ENCODE data around the gene WWC1.
"Not testable (repeated sequence)": the region's sequence is repeated elsewhere in the genome, so short reads cannot be mapped to it uniquely, and the experiment has no call there.

WWC1 gene

GRCh38 chr5:168286863-168287262, 4.6 kb upstream of the WWC1 start:
- DNase-seq = not testable (repeated sequence)

GRCh38 chr5:168287362-168287761, 4.1 kb upstream of the WWC1 start:
- no peak for DNase-seq

- DNase-seq = no peak
These were observed 2.8 kb upstream of the WWC1 start for GRCh38 chr5:168288349-168289245.

- DNase-seq = no peak
These were observed 523 bp upstream of the WWC1 start for GRCh38 chr5:168290902-168291341.

DNA sequence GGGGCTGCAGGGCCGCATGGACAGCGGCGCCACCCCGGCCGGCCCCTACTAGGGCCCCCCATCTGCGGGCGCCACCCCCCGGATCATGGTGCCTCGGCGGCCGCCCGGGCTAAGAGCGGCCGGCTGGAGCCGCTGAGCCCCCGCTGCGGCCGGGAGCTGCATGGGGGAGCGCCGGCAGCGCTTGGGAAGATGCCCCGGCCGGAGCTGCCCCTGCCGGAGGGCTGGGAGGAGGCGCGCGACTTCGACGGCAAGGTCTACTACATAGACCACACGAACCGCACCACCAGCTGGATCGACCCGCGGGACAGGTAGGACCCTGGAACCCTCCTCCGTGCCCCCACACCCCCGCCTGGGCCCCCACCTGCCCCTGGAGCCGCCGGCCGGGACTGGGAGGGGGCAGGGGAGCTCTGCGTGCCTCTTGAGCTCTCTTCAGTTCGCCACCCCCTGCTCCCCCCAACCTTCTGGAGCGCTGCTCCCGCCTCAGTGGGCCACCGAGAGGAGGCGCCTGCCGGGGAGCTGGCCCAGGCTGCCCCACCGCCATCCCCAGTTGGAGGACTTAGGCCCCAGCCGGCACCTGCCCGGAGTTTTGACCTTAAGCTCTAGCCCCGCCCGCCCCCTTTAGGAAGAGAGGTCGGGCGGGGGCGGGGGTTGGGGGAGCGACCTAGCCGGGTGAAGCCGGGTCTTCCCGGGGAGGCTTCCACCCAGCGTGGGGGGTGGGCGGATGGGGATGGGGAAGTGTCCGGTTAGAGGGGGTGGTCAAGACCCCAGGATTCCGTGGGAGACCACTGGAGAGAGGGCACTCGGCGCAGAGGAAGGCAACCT, 730 bp downstream of the WWC1 start:
- DNase-seq = no peak

DNA sequence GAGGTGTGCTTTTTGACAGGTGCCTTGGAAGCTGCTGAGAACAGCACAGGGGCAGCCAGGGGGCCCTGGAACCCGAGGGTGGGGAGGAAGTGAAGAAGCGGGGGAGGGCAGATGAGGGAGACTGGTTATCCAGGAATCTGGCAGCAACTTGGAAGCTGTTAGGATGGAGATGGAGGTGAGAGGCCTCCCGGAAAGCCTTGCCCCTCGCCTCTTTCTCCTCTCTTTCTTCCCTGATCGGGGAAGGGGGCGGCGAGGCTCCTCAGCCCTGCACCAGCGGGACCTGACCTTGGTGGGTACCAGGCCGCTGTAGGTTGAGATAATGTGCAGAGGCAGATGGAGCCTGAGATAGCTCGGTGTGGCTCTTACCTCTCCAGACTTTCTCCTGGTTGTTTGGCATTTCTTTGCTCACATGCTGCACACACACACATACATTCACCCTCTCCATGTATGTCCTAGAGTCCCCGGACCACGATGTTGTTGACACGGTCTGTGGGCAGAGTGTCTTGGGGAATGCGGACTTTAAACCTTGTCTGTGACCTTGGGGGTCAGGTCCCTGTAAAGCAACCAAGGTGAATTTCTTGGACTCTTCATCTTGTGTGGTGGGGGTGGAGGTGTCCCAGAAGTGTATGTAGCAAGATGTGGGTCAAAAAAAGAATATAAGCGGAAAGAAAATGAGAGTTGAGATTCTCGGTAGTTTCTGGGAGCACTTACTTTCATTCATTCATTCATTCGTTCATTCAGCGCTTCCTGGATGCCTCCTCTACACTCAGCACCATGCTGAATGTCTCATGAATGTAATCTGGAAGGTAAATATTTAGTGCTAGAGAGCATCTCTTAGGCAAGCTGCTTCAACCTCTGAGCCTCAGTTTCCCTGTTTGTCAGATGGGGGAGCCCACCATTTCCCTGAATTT, 1.6 kb downstream of the WWC1 start:
- no peak for DNase-seq

GRCh38 chr5:168295574-168296201, 4.2 kb downstream of the WWC1 start:
- no peak for DNase-seq

DNA sequence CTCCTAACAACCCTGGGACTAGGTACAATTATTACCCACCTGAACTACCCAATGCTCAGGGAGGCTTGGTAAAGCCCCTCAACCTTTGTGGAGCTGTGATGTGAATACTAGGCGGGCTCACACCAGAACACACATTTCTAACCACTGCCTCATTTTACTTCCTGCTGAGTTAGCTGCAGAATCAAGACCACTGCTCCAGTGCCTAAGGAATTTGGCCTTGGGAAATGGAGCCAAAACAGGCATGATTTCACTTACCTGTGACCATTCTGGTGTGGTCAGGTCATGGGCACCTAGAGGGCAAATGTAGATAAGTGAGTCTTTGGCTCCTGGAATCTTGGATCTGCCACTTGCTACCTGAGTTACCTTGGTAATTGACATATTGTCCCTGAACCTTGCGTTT, 5.2 kb downstream of the WWC1 start:
- DNase-seq = no peak

DNA sequence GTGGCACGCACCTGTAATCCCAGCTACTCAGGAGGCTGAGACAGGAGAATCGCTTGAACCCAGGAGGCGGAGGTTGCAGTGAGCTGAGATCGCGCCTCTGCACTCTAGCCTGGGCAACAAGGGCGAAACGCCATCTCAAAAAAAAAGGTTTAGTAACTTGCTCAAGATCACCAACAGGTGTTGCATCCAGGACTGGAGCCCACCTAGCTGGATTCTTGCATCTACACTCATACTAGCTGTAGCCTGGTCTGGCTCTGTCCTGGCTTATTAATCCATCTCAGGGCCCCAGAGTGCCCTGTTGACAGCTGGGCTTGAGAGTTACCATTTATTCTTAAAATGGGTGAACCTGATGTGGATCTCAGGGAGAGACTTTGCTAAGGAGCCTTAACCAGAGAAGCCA, 7.5 kb downstream of the WWC1 start:
- DNase-seq = no peak

DNA sequence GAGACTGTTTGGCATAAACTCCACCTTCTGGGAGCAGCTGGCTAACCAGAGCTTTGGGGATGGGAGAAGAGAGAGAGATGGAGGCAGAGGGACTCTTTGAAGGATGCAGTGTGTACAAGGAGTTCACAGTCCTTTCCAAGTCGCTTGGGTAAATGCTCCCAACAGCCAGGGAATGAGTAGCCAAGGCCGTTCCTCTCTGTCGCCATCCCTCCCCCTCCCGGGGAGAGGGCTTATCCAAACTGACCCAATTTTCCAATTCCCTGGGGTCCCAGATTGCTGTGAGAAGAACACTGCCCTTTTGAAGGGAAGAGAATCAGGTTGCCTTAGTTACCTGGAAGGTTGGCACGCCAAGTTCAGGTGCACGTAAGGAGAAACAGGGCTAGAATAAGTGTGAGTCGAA, 7.9 kb downstream of the WWC1 start:
- no peak for DNase-seq

GRCh38 chr5:168300326-168301182, 9.1 kb downstream of the WWC1 start:
- no peak for DNase-seq

- DNase-seq = no peak
These were observed 10.3 kb downstream of the WWC1 start for GRCh38 chr5:168301593-168302390.

DNA sequence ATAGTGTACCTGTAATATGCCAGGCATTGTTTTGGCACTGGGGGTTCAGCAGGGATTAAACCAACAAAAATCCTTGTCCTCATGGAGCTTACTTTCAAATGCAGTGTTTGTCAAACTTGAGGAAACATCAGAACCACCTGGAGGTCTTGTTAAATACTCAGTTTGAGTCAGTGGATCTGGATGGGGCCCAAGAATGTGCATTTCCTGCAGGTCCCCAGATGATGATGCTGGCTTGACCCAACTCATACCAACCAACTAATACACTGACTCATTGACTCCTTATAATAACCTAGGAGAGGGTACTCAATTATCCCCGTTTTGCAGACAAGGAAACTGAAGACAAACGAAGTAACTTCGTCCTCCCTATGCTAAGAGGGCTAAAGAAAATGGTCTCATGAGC, 11.3 kb downstream of the WWC1 start:
- no peak for DNase-seq

GRCh38 chr5:168303393-168304025, 12.1 kb downstream of the WWC1 start:
- DNase-seq = no peak

DNA sequence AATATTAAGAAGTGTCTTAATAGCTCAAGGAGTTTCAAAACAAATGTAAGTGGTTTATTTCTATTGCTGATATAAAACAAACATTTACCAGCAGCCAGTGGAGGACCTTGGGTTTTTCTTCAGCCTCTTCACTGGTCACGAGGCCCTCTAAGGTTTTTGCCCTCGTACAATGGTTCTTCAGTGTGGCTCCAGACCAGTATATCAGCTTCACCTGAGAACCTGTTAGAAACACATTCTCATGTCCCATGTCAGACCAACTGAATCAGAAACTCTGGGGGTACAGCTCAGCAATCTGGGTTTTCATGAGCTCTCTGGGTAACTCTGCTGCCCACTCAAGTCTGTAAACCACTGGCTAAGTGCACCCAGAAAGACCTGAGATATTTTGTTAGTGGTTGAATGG, 12.9 kb downstream of the WWC1 start:
- no peak for DNase-seq

GRCh38 chr5:168305281-168305680, 13.8 kb downstream of the WWC1 start:
- DNase-seq = no peak

DNA sequence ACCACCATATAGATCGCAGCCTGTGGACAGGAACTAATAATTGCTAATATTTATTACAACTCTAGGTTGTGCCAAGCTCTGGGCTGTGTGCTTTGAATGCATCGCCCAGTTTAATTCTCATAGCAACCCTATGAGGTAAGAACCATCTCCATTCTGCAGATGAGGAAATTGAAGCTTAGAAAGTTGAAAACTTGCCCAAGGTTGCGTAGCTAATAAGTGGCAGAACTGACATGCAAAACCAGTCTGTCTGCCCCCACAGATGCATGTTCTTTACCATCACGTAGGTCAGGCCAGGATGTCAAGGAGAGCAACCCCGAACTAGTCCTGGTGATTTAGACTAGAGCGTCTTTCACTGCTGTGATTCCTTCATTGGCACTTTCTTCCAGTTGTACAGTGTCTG, 15.6 kb downstream of the WWC1 start:
- no peak for DNase-seq

DNA sequence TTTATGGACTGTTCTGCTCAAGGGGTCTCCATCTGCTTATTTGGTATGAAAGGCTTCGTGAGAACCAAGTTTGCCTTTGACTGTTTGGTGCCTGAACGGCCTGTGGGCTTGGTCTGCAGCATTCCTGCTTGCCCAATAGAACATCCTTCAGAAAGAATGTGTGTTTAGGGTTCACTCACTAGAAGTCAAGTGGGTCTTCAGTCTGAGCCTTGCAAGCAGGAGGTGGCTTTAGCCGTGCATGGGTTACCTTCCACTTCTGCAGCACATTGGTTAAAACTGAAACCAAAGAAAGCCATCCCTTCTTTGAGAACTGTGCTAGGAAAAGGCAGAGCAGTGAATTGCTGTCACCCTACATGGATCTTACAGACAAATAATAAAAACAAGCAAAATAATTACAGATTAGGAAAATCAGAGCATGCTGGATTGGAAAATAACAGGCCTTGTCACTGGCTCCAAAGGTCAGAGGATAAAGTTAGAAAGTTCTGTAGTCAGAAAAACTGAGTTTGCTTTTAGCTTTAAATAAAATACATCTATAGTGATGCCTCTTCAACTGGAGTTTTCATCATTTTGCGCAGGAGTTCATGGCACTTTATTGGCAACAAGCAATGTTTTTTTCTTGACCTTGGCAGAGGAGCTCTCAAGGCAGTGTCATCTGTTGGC, 16.6 kb downstream of the WWC1 start:
- DNase-seq = no peak

- DNase-seq = no peak
These were observed 17.6 kb downstream of the WWC1 start for GRCh38 chr5:168308976-168309598.

Data from KG1 (cell line).